ENCODE data around the gene IL33. TPM values are rescaled to one million over a fixed set of nuclear protein-coding genes. Genes with fewer than 3 reads are reported as not detected.

The IL33 gene
- 4.3 and 17.5 TPM in 2 replicates for total RNA-seq

GRCh38 chr9:6215562-6215961, at the start of gene IL33:
TSS of gene IL33 (plus strand) at chr9:6215807. CDS start at chr9:6241695, 25,888 bp downstream.

Other genes starting within 250 kb of the IL33 start
- 23.3 and 39.6 TPM in 2 replicates for gene RANBP6, start 200.2 kb upstream of the IL33 start, total RNA-seq
- not detected in 2 replicates for gene TPD52L3, start 112.6 kb downstream of the IL33 start, total RNA-seq
- 40.8 and 111 TPM in 2 replicates for gene UHRF2, start 197.4 kb downstream of the IL33 start, total RNA-seq